Spleen (tissue), 11 donors: Measurements from ENCODE around the gene ELFN1. TPM values are rescaled to one million over a fixed set of nuclear protein-coding genes. Genes with fewer than 3 reads are reported as not detected.

ENCODE experiments used
- DNase-seq: peaks from one replicate; pipeline ENCODE4 v3.0.0-alpha.2; 2020
- H3K27ac ChIP-seq, 8 donors: fragments of 200-600 bp; sonication (generic) in 7 of 8; 1 replicate in 4 of 8; 2 replicates in 4 of 8; pipeline versions ENCODE4 v1.5.0 to v1.8.0; 2016 to 2021; ENCODE audit warnings: inconsistent platforms in 4 of 8, mild to moderate bottlenecking in 4 of 8, moderate library complexity in 1 of 8
- H3K27me3 ChIP-seq, 7 donors: fragments of 200-600 bp; sonication (generic) in 6 of 7; replicated peaks in 1 of 7; 1 replicate in 4 of 7; 2 replicates in 3 of 7; pipeline versions ENCODE4 v1.5.0 to v1.8.0; 2016 to 2021; ENCODE audit warnings: inconsistent platforms in 3 of 7, mild to moderate bottlenecking in 1 of 7
- H3K36me3 ChIP-seq, 6 donors: fragments of 200-600 bp; sonication (generic) in 5 of 6; 1 replicate in 4 of 6; 2 replicates in 2 of 6; pipeline versions ENCODE4 v1.5.0 to v1.8.0; 2016 to 2021; ENCODE audit warnings: inconsistent platforms in 2 of 6
- H3K4me1 ChIP-seq, 6 donors: fragments of 200-600 bp; sonication (generic) in 5 of 6; 1 replicate in 3 of 6; 2 replicates in 3 of 6; pipeline versions ENCODE4 v1.5.0 to v1.8.0; 2016 to 2021; ENCODE audit warnings: inconsistent platforms in 3 of 6
- H3K4me3 ChIP-seq, 8 donors: fragments of 200-600 bp; sonication (generic) in 7 of 8; 1 replicate in 4 of 8; 2 replicates in 4 of 8; pipeline versions ENCODE4 v1.5.0 to v1.8.0; 2016 to 2021; ENCODE audit warnings: inconsistent platforms in 4 of 8, mild to moderate bottlenecking in 4 of 8, moderate library complexity in 2 of 8
- H3K9me3 ChIP-seq, 8 donors: fragments of 200-600 bp; sonication (generic) in 7 of 8; 1 replicate in 4 of 8; 2 replicates in 4 of 8; pipeline versions ENCODE4 v1.5.0 to v1.8.0; 2016 to 2021; ENCODE audit warnings: inconsistent platforms in 4 of 8
- CTCF ChIP-seq, 11 experiments: fragments of 200-600 bp in 7 of 11; fragments of 450-650 bp in 4 of 11; sonication (generic) in 4 of 11; IDR thresholded peaks in 8 of 11; conservative IDR thresholded peaks in 3 of 11; 1 replicate in 7 of 11; 2 replicates in 4 of 11; pipeline versions ENCODE4 v1.4.0 to v1.8.0; 2016 to 2021; ENCODE audit warnings: antibody characterized with exemption in 11 of 11, inconsistent platforms in 4 of 11, mild to moderate bottlenecking in 1 of 11
- POLR2A ChIP-seq, 3 donors: fragments of 450-650 bp; IDR thresholded peaks; one replicate each; pipeline ENCODE4 v1.5.1; 2017; ENCODE audit warnings: antibody characterized with exemption in 3 of 3, mild to moderate bottlenecking in 1 of 3
- POLR2AphosphoS5 ChIP-seq, 3 donors: sonication (generic); formaldehyde crosslinking; IDR thresholded peaks; one replicate each; pipeline ENCODE4 v1.5.1; 2017; ENCODE audit warnings: antibody characterized with exemption in 3 of 3
- WGBS, 5 donors: extraction: QIAGEN DNeasy Blood & Tissue Kit in 3 of 5; methylation state at CpG; one replicate each; pipeline versions ENCODE4 v1.1.5 to v1.1.7; 2013 to 2018; 5-methylcytosine and 5-hydroxymethylcytosine counted together
- intact Hi-C: fragments of 100-400 bp; cut with DNase I; formaldehyde crosslinking; loops from one replicate; pipeline ENCODE4 v1.15.0; 2023; ENCODE audit warnings: low total_unique reads
- polyA plus RNA-seq, 3 donors: library from polyadenylated mRNA; stranded (reverse); fragments of 200-250 nt; gene quantifications; one replicate each; pipeline ENCODE4 v1.2.1, GENCODE V29; 2013
- total RNA-seq, 7 donors: library from RNA; depleted of rRNA in 3 of 7; stranded (reverse); fragments of >200 nt in 3 of 7; fragmentation: NEBNext Ultra II Directional in 4 of 7; extraction: Animal tissue kit (Norgen Biotek cat#: 25700) in 4 of 7; gene quantifications; one replicate each; pipeline versions ENCODE4 v1.1.0 to v1.2.1, GENCODE V29; 2016 to 2021
- donor health status: healthy with polysubstance abuse.
- donor health status: DM: no; HTN: no; CAD: no; lungs with moderate emphysema.
- donor health status: DM: no; HTN: no; CAD: no.
- donor health status: Bipolar disorder and iron deficiency.
- donor health status: healthy.
- donor health status: DM: no; HTN: no; CAD: no.
- donor health status: DM: yes; HTN: yes; CAD: no.

The ELFN1 gene
- total and polyA plus RNA-seq, 10 donors = 0.22 to 3.9 (median 2.4) TPM

DNA sequence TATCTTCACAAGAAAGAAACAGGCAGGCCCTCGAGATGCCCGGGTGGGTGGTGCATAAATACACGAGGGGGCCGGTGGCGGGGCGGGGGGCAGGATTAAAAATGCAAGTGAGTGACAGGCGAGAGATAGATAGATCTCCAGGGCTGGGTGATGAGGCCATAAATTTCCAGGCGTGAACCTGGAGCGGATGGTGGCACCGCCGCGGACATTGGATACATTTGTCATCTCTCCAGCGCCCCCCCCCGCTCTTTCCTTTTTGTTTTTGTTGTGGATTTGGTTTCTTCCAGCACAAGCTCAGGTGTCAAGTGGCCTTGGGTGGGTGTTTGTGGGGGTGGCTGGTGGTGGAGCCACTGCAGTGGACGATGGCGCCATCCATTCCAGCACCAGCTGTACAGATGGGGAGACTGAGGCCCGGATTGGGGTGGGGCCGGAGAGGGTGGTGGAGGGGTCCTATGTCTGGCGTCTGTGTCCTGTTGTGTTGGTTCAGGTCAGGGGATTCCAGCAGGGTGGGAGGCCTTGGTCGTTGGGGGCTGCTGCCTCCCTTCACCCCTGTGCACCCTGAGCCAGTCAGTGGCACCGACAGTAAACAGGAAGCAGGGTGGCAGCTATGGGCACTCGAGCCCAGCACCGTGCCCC, 2.9 kb downstream of the ELFN1 start:
- intact Hi-C loops = no loop called here
- H3K27me3 ChIP-seq = peaks cover 0 to 88% (median 55%) of the 10 kb centered on the region in 7 donors
- H3K27ac ChIP-seq = no peak overlapping the region
- DNase-seq = peak; percentile 69
- WGBS, 5 donors = 73 to 85% (median 77%) methylated on average over 18 to 23 of the region's 23 CpGs
- peaks cover 4 to 34% (median 29%) of the 10 kb centered on the region in 6 donors for H3K4me1 ChIP-seq
- H3K36me3 ChIP-seq = no peaks in the 10 kb centered on the region
- no peak overlapping the region for H3K4me3 ChIP-seq
- no peak for TF ChIP-seq CTCF (IDR thresholded peaks at IDR 0.05 in 8 of 11, conservative IDR thresholded peaks at IDR 0.05 in 3 of 11)
- no peak for TF ChIP-seq POLR2AphosphoS5 (IDR thresholded peaks at IDR 0.05)
- TF ChIP-seq POLR2A (IDR thresholded peaks at IDR 0.05) = no peak
- H3K9me3 ChIP-seq = no peaks in the 10 kb centered on the region

- no peaks in the 10 kb centered on the region for H3K36me3 ChIP-seq
- intact Hi-C loops = no loop called here
- no peaks in the 10 kb centered on the region for H3K9me3 ChIP-seq
- H3K4me1 ChIP-seq = peaks cover 0 to 28% (median 23%) of the 10 kb centered on the region in 6 donors
- peaks cover 0 to 88% (median 48%) of the 10 kb centered on the region in 7 donors for H3K27me3 ChIP-seq
- 87 to 94% (median 91%) methylated on average over 7 to 14 of the region's 14 CpGs for WGBS, 5 donors
- TF ChIP-seq POLR2A (IDR thresholded peaks at IDR 0.05) (no peak), CTCF (IDR thresholded peaks at IDR 0.05 in 8 of 11, conservative IDR thresholded peaks at IDR 0.05 in 3 of 11) (no peak), POLR2AphosphoS5 (IDR thresholded peaks at IDR 0.05) (no peak)
- no peak overlapping the region for H3K27ac ChIP-seq
- H3K4me3 ChIP-seq = no peak overlapping the region
- DNase-seq = peak; percentile 70
Observed at GRCh38 chr7:1673581-1674118, 3.6 kb downstream of the ELFN1 start.

DNA sequence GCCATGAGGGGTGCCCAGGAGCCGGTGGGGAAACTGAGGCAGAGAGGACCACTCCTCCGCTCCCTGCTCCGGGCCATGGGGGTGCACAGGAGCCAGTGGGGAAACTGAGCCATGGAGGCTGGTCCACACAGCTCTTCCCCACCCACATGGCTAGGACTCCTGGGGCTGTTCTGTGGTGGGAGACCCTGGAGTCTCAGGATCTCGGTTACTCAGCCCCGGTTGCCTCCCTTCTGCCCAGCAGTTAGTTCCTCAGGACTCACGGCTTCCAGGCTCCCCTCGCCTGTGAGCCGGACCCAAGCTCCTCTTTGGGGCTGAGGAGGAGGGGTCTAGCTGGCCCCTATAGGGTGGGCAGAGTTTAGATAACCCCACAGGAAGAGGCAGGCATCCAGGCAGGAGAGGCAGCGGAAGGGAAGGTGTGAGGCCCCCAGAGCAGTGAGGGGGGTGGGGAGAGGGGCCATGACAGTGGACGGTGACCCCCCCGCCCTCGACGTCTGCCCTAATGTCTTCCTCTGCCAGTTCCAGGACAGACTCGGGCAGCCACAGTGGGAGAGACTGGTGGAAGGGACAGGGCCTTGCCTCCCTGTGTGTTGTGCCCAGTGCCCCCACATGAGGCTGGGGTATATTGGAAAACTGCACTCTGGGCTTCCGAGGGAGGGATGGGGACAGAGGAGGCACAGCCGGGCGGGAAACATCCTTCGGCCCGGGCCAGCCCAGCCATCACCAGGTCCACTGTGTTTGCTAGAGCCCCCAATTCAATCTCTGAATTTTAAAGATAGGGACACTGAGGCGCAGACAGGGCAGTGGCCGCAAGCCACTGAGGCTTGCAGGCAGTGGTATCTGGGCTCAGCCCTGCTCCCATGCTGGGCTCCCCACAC, 4.3 kb downstream of the ELFN1 start:
- Histone ChIP-seq H3K36me3 (no peaks in the 10 kb centered on the region), H3K9me3 (no peaks in the 10 kb centered on the region), H3K4me1 (peaks cover 0 to 20% (median 16%) of the 10 kb centered on the region in 6 donors), H3K27me3 (peaks cover 0 to 88% (median 41%) of the 10 kb centered on the region in 7 donors), H3K4me3 (no peak overlapping the region), H3K27ac (no peak overlapping the region)
- no peak for DNase-seq
- WGBS, 5 donors = 60 to 79% (median 77%) methylated on average over 13 to 21 of the region's 21 CpGs
- intact Hi-C loops = no loop called here
- TF ChIP-seq POLR2AphosphoS5 (IDR thresholded peaks at IDR 0.05) (no peak), POLR2A (IDR thresholded peaks at IDR 0.05) (no peak), CTCF (IDR thresholded peaks at IDR 0.05 in 8 of 11, conservative IDR thresholded peaks at IDR 0.05 in 3 of 11) (no peak)
